ENCODE measurements around the gene TCP11L1. TPM values are rescaled to one million over a fixed set of nuclear protein-coding genes. Genes with fewer than 3 reads are reported as not detected.

TCP11L1 gene
- total and polyA plus RNA-seq, 2 donors (not counting 1 experiment from before 2014, with no cell fraction given), result 7.7 to 19.7 TPM

DNA sequence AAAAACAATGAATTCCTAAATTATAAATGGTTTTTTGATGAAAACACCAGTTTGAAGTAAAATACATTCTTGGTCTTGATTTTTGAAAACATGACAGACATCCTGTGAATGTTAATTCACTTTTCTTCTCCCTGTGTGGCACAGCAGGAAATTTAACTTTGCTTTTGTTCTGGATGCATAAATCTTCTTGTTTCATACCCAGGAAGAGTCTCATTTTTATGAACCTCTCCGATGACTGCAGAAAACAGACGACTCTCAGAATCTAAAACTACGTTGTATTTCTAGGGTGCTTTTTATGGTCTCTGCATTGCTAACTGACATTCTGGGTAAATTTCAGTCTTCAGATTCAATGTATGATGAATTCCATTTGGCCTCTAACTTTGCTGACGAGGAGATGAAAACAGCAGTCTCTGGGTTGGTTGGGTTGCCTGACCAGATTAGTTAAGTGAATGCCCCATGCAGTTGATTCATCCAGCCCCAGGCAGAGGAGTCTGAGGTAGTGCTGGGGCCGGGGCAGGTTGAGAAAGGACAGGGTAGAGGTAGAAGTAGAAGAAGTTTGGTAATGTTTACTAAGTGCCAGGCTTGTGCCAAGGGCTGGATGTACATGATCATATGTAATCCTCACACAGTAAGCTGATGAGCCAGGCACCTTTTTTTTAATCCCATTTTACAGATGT, 20.1 kb downstream of the TCP11L1 start:
- POLR2A ChIA-PET, result no interaction called here

More for the DNA sequence above, 20.1 kb downstream of the TCP11L1 start:
- TF ChIP-seq EZH2 (IDR thresholded peaks at IDR 0.05; ENCODE audit: borderline replicate concordance, insufficient read depth, low read depth, low read length, poor library complexity, severe bottlenecking) (no peak), CTCF (IDR thresholded peaks at IDR 0.05) (no peak)
- Mint-ChIP-seq H3K4me3 (no peak overlapping the region), H3K27me3 (no peaks in the 10 kb centered on the region), H3K4me1 (peaks cover 16% of the 10 kb centered on the region), H3K9me3 (ENCODE audit: insufficient read depth) (no peaks in the 10 kb centered on the region), H3K27ac (no peak overlapping the region)
- H3K9me3 ChIP-seq (ENCODE audit: control extremely low read depth in 1 of 3, control insufficient read depth in 2 of 3, insufficient read depth in 1 of 3, low read length in 2 of 3), result no peaks in the 10 kb centered on the region
- H3K27ac ChIP-seq (ENCODE audit: low read length in 2 of 2), result no peak overlapping the region
- no peak overlapping the region for H3K4me2 ChIP-seq (replicated peaks; ENCODE audit: low read depth, low read length, poor library complexity, severe bottlenecking)
- 94% methylated on average over 3 of the region's 5 CpGs for WGBS (ENCODE audit: insufficient coverage)
- CTCF ChIA-PET, result interaction anchor here (0.7 to 1.3 kb wide), 2 partner anchors 100 to 244 kb away, joined by 3 read pairs; no protein-coding TSS in a partner anchor
- no peaks in the 10 kb centered on the region for H4K20me1 ChIP-seq (ENCODE audit: control insufficient read depth, insufficient read depth, low read length, poor library complexity, severe bottlenecking)
- H2AFZ ChIP-seq (ENCODE audit: insufficient read depth, low read depth, low read length, poor library complexity, severe bottlenecking), result no peak overlapping the region
- H3K4me3 ChIP-seq (ENCODE audit: control extremely low read depth in 1 of 5, extremely low read depth in 1 of 5, insufficient read depth in 1 of 5, low read depth in 2 of 5, low read length in 4 of 5), result no peak overlapping the region
- no peak overlapping the region for H3K9ac ChIP-seq (ENCODE audit: low read length)
- intact Hi-C loops (cut with micrococcal nuclease), result no loop called here
- H3K79me2 ChIP-seq (ENCODE audit: control insufficient read depth, insufficient read depth, low read length), result no peaks in the 10 kb centered on the region
- ATAC-seq (ENCODE audit: low read depth), result no peak
- peaks cover 11 to 12% of the 10 kb centered on the region in 2 donors for H3K4me1 ChIP-seq (ENCODE audit: control insufficient read depth in 2 of 2, insufficient read depth in 2 of 2, low read length in 2 of 2)
- H3K27me3 ChIP-seq (replicated peaks in 1 of 4; ENCODE audit: control extremely low read depth in 1 of 4, control insufficient read depth in 3 of 4, insufficient read depth in 4 of 4, low read length in 3 of 4), result no peaks in the 10 kb centered on the region
- no peak for DNase-seq
- H3K36me3 ChIP-seq (replicated peaks in 1 of 2; ENCODE audit: control extremely low read depth in 1 of 2, control insufficient read depth in 1 of 2, extremely low read depth in 1 of 2, insufficient read depth in 2 of 2, low read length in 1 of 2), result peaks cover 0 to 33% of the 10 kb centered on the region in 2 experiments
